H54 (cell line): ENCODE data around the gene NUP188.

Experiments
- DNase-seq: peaks from one replicate; pipeline ENCODE4 v3.0.0; 2011; ENCODE audit warnings: low spot score, mixed read lengths; ENCODE audit not compliant: insufficient read length
- FAIRE-seq: peaks from 3 replicates; lab custom pipeline; 2011; peaks lifted over from hg19 to GRCh38; lab: Jason Lieb, UNC
- POLR2A ChIP-seq: IDR thresholded peaks from 2 replicates; pipeline ENCODE4 v1.6.1; 2011; ENCODE audit warnings: low read depth, mild to moderate bottlenecking, low read length

Gene NUP188

GRCh38 chr9:128947527-128948301 lies at the start of gene NUP188, which contains the start of gene DOLK:
Gene NUP188 (plus strand): TSS chr9:128947699. CDS start chr9:128947720, 21 bp downstream.
Gene DOLK (minus strand): TSS chr9:128947603. CDS start chr9:128947303, 300 bp downstream.
- DNase-seq (peak; percentile 97), FAIRE-seq (no peak)
- peak; percentile 98 for TF ChIP-seq POLR2A

DNA sequence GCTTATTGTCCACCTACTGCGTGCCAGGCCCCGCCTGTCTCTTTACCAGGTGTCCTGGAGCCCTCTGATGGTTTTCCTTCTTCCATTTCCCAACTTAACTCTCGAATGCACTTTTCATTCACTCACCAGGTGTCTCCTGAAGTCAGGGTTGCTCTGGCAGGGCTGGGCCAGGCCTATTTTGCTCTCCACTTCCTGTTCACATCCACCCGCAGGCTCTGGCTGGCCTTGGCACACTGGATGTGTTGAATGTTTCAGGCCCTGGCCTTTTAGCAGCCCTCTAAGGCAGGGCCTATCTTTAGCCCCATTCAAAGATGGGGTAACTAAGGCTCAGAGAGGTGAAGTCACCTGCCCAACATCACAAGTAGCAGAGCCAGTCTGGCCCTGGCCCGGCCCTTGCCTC lies 49.1 kb upstream of the NUP188 start:
- FAIRE-seq (no peak), DNase-seq (no peak)
- TF ChIP-seq POLR2A: no peak

- FAIRE-seq (no peak), DNase-seq (no peak)
- TF ChIP-seq POLR2A: no peak
Observed at GRCh38 chr9:128898845-128899565, 48.5 kb upstream of the NUP188 start.

DNA sequence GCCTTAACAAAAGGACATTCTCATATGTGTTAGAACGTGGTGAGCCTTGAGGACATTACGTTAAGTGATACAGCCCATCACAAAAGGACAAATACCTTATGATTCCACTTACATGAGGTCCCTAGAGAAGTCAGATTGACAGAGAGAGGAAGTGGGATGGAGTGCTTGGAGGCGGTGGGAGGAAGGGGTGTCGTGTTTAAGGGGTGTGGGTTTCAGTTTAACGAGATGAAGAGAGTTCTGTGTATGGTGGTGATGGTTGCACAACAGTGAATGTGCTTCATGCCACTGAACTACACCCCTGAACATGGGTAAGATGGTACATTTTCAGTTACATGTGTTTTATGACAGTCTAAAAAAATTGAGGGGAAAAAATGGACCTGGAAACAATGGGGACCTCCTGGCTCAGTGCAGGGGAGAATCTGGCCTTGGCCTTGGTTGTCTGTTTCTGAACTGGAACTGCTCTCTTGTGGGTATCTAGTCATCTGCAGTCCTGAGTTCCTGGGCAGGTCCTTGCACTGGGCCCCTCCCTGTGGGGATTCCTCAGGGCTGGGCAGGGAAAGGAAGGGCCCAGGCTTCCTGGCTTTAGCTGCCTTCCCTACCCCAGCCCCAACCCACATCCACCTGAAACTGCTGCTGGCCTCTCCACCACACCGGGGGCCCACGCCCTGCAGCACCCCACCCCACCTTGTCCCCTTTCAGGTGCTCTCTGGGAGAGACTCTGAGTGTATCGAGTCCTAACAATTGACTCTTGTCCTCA lies 47.8 kb upstream of the NUP188 start:
- no peak for TF ChIP-seq POLR2A
- no peak for DNase-seq

GRCh38 chr9:128901379-128901778 lies 46.1 kb upstream of the NUP188 start:
- FAIRE-seq (no peak), DNase-seq (no peak)
- TF ChIP-seq POLR2A: no peak

More for the DNA sequence above, 47.8 kb upstream of the NUP188 start:
- peak; percentile 38 for FAIRE-seq

DNA sequence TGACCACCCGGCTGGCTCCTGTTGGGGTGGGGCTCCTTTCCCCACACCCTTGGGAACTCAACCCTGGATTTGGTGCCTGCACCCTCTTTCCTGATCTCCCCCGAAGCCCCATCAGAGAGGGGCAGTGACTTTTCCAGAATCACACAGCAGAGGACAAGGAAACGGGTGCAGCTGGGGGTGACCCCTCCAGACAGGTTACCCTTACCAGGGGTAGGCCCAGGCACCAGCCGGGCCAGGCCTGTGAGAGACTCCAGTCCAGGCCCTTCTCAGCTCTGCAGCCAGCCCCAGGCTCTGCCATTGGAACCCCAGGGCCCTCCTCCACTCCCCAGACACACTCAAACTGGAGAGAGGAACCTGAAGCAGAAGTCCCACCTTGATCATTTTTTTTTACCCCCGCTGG lies 45.7 kb upstream of the NUP188 start:
- no peak for DNase-seq
- no peak for FAIRE-seq
- TF ChIP-seq POLR2A: no peak

DNA sequence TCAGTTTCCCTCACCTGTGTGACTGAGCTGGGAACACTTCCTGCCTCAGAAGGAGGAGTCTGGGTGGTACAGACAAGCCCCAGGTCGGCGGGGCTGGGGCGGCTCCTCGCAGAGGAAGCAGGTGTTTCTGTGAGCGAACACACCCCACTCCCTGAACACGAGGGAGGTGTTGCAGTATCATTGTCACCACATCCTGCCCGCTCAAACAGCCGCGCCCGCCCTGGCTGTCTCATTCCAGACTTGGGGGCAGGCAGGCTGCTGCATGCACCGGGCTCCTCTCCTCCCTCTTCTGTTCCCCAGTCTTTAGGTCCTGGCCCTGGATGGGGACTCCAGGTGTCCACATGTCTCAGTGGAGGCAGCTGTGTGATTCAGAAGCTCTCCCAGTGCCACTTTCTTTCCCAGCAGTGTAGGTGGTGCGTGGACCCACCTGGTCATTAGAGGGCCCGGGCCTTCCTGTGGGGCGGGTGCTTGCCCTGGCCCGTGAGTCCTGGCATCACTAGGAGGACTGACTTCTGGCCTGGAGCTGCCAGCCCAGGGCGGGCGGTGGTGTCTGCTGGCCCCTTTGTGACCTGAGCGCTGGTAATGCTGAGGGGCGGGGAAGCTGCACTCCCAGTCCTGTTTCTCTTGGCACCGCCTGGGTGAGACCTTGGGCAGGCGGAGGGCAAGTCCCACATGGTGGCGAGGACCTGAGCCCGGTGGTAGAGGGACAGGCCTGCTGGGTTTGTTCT lies 45.0 kb upstream of the NUP188 start:
- DNase-seq (no peak), FAIRE-seq (no peak)
- TF ChIP-seq POLR2A: no peak

GRCh38 chr9:128903079-128903461 lies 44.4 kb upstream of the NUP188 start:
- FAIRE-seq (no peak), DNase-seq (no peak)
- TF ChIP-seq POLR2A: no peak

DNA sequence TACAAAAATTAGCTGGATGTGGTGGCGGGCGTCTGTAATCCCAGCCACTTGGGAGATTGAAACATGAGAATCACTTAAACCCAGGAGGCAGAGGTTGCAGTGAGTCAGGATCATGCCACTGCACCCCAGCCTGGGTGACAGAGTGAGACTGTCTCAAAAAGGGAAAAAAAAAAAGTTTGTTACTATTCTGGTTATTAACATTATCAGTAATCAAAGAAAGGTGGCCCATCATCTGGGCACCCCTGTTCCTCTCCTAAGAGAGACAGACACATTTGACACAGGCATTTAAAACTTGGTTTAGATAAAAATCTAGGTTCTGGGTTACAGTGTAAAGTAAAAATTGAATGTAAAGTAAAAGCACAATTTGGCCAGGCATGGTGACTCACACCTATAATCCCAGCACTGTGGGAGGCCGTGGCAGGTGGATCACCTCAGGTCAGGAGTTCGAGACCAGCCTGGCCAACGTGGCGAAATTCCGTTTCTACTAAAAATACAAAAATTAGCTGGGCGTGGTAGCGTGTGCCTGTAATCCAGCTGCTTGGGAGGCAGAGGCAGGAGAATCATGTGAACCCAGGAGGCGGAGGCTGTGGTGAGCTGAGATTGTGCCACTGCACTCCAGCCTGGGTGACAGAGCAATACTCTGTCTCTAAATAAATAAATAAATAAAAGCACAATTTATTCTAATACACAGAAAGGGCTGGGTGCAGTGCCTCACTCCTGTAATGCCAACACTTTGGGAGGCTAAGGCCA lies 43.5 kb upstream of the NUP188 start:
- no peak for DNase-seq
- no peak for TF ChIP-seq POLR2A
- FAIRE-seq: no peak

- no peak for TF ChIP-seq POLR2A
- DNase-seq: no peak
- no peak for FAIRE-seq
Observed at GRCh38 chr9:128905964-128906363, 41.5 kb upstream of the NUP188 start.

DNA sequence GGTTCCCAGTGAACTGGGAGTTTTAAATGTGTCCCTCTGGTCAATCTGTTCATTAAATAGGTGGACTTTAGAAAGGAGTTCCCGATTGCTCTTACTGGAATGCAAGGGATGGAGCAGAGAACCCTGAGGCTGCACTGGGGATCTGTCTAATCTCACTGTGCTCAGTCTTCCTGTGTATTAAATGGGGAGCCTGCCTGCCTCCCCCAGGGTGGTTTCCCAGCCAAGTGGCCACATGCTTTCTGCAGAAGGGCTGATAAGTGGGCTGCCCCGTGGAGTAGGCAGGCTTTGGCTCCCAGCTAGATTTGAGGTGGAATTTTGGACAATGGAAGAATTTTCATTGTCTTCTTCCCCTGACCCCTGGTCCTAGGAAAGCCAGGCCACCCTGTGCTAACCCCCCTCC lies 40.8 kb upstream of the NUP188 start:
- no peak for DNase-seq
- no peak for FAIRE-seq
- TF ChIP-seq POLR2A: no peak

DNA sequence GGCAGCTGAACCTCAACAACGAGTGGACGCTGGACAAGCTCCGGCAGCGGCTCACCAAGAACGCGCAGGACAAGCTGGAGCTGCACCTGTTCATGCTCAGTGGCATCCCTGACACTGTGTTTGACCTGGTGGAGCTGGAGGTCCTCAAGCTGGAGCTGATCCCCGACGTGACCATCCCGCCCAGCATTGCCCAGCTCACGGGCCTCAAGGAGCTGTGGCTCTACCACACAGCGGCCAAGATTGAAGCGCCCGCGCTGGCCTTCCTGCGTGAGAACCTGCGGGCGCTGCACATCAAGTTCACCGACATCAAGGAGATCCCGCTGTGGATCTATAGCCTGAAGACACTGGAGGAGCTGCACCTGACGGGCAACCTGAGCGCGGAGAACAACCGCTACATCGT lies 39.1 kb upstream of the NUP188 start:
- FAIRE-seq: no peak
- no peak for TF ChIP-seq POLR2A
- no peak for DNase-seq

DNA sequence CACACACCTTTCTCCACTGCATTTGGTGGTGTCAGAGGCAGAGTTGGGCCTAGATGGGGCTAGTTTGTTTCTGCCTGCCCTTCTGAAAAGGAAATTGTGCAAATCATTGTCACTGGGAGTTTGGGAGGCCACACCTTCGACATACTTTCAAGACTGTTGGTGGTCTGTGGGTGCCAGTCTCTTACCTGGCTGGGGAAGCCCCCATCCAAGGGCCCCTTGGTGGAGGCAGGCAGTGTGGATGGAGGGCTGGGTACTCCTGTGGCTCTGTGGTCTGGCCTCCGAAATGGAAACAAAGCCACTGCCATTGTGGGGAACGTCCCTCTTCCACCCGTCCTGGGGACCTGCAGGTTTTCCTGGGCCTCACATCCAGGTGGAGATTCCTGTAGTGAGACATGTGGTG lies 37.6 kb upstream of the NUP188 start:
- DNase-seq (no peak), FAIRE-seq (no peak)
- no peak for TF ChIP-seq POLR2A
